Epithelial cell of prostate (primary cell): ENCODE data around the gene TRIL.

Experiments used
- DNase-seq: peaks from one replicate; pipeline ENCODE4 v3.0.0-alpha.2; 2011; ENCODE audit warnings: low read depth, low spot score
- H3K27ac ChIP-seq: fragments of 450-650 bp; 2 replicates; pipeline ENCODE4 v1.5.1; 2017; ENCODE audit warnings: mild to moderate bottlenecking

The TRIL gene

DNA sequence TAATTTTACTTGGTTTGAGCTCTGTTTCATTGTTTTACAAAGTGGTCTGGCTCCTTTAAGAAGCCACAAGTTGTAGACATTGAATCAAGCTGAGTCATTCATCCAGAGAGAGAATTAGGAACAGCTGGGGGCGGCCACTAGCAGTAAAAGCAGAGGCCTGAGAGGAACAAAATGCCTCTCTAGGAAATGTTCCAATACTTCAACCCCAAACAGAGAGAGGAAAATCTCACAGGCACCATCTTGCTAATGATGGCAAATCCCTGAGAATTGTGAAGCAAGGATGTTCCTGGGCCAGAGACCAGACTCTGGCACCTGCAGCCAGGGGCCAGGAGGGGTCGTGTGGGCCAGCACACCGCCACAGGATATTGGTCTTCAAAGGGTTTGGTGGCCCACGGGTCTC, 26.5 kb upstream of the TRIL start:
- no peak overlapping the region for H3K27ac ChIP-seq
- no peak for DNase-seq

DNA sequence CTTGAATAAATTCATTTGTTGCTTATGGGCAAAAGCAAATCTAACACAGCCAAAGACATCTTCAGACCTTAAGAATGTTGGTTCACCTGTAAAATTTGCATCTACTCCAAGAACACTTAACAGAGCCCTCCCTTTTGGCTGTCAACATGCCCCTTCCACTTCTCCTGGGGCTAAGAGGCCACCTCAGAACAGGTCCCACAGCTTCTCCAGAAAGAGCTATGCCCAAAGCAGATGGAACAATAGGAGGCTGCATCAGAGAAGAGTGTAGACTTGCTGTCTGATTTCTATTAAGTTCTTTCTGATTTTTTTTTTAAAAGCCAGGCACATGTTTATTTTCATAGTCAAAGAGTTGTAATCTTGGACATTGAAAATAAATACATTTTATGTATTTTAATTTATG, 26.1 kb upstream of the TRIL start:
- DNase-seq: no peak
- no peak overlapping the region for H3K27ac ChIP-seq

- no peak overlapping the region for H3K27ac ChIP-seq
- DNase-seq: no peak
Measured at GRCh38 chr7:28983396-28984190, 25.5 kb upstream of the TRIL start.

DNA sequence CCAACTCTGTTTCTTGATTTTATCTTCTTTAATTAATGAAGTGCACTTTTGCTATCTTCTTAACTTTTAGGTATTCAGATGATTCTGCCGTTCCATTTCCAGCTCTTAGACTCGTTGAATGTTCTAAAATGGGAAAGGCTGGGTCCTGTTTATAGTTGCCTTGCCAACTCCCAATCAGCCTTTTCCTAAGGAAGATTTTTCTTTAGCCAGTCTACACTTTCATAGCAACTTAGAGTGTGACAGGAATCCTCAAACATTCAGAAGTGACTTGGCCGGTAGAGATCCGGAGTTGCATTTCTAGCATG, 23.0 kb upstream of the TRIL start:
- no peak overlapping the region for H3K27ac ChIP-seq
- no peak for DNase-seq

DNA sequence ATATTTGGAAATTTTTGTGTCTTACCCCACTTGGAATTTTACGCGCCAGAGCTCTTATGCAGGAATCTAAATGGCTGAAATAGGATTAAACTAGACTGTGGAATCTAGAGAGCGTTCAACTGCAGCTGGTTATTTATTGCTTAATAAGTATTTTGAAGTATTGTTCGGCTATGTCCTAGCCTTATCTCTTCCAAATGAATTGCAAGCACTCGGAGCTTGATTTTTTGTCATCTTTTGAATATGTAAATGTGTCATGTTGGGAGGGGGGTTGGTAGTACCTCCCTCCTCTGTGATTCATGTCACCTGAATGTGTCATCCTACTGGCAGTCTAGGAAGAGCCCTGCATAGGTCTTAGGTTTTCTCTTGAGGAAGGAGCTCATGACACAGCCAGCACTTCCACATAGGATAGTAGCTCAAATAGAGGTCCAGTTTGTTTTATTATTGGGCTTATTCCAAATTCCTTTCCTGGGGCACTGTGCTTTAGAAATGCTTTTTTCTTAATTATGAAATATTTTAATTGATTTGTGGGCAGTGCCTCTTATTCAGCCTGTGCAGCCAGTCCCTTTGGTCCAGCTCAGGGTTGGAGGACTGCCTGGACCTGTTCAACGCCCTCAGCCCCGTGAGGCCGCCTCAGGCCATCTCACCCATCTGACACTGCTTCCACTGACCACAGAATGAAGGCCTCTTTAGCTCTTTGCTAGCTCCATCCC, 22.5 kb upstream of the TRIL start:
- no peak overlapping the region for H3K27ac ChIP-seq
- DNase-seq: no peak

DNA sequence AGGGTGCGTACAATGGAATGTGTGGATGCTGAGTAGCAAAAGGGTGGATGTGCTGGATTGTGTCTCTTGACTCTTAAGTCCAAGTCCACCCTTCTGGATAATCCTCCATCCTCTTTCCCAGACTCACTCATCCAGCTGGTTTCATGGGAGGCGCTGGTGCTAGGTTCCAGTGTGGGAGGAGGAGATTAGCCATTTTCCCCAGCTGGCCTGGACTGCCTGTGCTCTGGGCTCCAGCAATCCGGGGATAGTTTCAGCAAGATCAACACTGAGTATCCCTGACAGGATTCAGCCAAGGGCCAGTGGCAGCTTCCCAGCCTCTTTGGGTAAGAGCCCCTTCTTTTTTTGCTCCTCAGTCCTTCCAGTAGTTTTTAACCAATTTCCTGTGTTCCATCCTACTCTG, 21.6 kb upstream of the TRIL start:
- no peak overlapping the region for H3K27ac ChIP-seq
- no peak for DNase-seq

DNA sequence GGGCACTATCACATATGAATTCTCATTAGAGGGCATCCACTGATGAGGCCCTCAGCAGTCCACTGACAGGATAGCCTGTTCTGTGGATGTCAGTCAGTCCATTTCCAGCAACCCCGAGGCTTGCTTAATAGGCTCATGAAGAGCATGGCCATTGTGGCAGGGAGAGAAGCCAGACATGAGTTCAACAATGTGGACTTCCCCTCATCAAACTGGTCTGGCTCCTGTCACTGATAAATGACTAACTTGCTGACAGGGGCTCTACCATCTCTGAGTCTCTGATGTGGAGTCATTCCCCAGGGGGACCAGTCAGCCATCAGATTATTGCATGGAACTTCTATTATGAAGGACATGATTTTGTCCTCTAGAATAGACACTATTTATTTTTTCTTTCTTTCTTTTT, 19.8 kb upstream of the TRIL start:
- H3K27ac ChIP-seq: no peak overlapping the region
- no peak for DNase-seq

- no peak overlapping the region for H3K27ac ChIP-seq
- DNase-seq: no peak
Measured at GRCh38 chr7:28976022-28976421, 17.9 kb upstream of the TRIL start.

DNA sequence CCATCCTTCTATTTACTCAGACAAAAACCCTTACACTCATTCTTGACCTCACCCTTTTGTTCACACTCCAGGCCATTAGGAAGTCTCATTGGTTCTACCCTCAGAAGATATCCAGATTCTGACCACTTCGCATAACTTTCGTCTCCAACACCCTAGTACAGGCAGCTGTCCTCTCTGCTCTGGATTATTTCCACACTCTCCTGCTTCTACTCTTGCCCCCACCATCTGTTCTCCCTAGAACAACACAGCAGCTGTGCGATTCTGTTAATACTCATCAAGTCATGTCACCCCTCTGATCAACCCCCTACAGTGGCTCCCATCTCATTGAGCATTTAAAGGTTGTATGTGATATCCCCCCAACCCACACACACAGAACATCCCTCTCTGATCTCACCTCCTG, 15.5 kb upstream of the TRIL start:
- no peak overlapping the region for H3K27ac ChIP-seq
- no peak for DNase-seq

- DNase-seq: no peak
- no peak overlapping the region for H3K27ac ChIP-seq
Measured at GRCh38 chr7:28964056-28964455, 5.9 kb upstream of the TRIL start.

DNA sequence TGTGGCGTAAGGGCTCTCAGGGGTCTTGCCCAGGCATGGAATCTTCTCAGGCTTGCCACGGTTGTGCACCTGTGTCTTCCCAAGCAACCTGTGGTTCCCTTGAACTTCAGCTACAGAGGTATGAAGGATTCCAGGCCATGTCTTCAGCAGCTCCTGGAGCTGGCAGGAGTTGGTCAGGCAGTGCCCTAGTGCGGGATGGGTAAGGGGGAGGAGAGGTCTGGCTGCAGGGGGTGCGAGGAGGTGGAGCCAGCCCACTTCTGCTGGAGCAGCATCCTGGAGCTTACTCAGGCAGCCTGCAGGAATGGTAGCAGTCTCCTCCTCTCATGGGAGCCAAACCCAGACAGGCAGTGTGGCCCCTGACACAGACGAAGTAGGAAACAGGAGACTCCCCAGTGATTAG, 3.8 kb upstream of the TRIL start:
- no peak overlapping the region for H3K27ac ChIP-seq
- DNase-seq: no peak

- no peak for DNase-seq
- no peak overlapping the region for H3K27ac ChIP-seq
Measured at GRCh38 chr7:28960071-28960840, 2.1 kb upstream of the TRIL start.

GRCh38 chr7:28958980-28959347, 834 bp upstream of the TRIL start:
- DNase-seq: no peak
- H3K27ac ChIP-seq: no peak overlapping the region

DNA sequence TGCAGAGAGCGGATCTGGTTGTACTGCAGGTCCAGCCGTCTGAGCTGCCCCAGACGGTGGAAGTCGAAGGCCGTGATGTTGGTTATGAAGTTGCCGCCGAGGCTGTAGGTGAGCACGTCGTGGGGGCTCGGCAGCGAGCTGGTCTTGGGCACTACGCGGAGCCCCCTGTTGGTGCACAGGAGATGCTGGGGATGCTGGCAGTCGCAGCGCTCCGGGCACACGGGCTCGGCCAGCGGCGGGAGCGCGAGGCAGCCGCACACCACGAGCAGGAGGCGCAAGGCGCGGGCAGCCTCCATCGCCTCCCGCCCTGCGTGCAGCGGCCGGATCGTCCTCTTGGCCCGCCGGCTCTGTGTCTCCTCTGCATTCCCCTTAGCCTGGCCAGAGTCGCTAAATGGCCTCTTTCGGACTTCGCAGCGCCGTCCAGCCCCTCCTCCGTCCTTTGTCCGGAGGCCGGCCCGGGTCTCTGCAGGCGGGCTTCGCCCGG, 337 bp downstream of the TRIL start:
- no peak for DNase-seq
- H3K27ac ChIP-seq: no peak overlapping the region

GRCh38 chr7:28957064-28957750, 923 bp downstream of the TRIL start:
- H3K27ac ChIP-seq: no peak overlapping the region
- no peak for DNase-seq

DNA sequence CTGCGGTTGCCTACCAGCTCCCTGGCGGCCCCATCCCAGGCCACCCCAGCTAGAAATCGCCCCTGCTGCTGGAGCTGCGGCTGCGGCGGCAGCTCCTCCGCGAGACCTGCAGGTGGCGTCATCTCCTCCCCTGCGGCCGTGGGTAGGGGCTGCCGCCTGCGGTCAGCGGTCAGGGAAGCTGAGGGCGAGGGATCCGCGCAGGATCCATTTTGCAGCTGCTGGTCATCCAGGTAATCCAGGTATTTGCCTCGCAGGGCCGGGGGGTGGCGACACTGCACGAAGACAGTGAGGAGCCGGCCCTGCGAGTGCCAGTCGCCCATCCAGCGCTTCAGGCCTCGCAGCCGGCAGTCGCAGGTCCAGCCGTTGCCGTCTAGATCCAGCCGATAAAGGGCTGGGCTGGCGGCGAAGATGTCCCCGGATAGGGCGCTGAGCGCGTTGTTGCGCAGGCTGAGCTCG, 1.5 kb downstream of the TRIL start:
- H3K27ac ChIP-seq: no peak overlapping the region
- no peak for DNase-seq

DNA sequence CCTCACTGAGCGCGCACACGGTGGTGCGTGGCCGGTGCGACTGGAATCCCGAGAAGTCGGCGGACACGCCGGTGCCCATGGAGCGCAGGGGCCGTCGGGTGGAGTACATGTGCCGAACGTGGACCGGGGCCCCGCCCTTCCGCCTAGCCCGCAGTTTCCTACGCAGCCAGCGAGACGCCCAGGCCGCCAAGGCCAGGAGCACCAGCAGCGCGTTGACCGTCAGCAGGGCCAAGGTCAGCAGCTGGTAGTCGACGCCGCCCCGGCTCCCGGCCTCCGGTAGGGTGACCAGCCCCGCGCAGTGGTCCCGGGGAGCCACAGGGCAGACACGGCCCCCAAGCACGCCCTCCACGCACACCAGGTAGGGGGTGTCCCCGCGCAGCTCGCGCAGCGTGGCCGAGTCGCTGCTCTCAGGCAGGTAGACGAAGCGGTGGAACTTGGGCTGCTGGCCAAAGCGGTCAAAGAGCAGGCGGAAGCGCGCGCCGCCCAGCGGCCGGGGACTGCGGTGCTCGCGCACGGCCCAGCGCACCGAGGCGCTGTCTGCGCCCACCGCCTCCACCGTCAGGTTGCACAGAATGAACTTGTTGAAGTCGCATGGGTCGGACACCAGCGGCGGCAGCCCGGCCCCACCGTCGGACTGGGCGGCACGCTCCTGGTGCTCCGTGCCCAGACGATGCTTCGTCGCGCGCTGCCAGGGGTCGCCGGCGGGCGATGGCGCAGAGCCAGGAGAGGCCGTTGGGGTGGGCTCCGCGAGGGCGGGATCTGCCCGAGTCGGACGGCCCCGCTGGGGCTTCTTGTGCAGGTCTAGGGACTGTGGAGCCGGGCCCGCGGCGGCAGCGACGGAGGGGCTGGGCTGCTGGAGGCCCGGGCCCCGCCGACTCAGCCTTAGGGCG, 2.2 kb downstream of the TRIL start:
- H3K27ac ChIP-seq: no peak overlapping the region
- no peak for DNase-seq

DNA sequence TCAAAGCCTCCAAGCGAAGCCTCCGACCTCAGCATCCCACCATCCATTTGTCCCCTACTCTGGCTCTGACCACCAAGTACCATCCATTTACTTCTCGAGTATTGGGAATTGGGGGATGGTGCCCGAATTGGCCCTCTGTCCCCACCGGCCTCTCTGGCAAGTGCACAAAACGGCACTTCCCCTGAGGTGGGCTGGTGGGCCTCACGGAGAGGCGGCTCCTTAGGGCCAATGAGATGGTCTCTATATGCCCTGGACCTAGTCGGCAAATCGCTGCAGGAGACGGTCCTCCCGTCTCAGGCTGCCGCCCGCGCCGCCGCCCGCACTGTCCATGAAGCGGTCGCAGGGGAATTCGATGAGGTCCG, 2.8 kb downstream of the TRIL start:
- no peak for DNase-seq
- H3K27ac ChIP-seq: no peak overlapping the region

DNA sequence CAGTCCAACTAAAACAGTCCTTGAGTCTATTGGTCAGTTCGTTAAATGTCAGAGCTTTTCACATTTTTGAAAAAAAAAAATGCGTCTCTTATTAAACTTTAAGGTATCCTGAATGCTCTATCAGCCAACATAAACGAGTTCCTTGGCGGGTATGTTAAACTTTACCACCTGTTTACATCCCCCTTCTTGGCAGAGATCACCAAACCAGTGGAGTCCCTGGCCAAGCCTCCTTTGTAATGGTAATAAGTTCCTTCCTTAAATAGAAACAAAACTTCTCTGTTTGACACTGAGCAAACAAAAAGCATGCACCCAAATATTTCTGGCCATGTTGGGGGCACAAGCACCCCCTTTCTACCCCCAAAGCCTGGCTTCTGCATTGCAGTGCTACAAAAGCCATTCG, 3.2 kb downstream of the TRIL start:
- no peak overlapping the region for H3K27ac ChIP-seq
- no peak for DNase-seq

- no peak for DNase-seq
- no peak overlapping the region for H3K27ac ChIP-seq
Measured at GRCh38 chr7:28954471-28954870, 3.7 kb downstream of the TRIL start.
